ENCODE results near the gene NFATC2IP. TPM values are rescaled to one million over a fixed set of nuclear protein-coding genes. Genes with fewer than 3 reads are reported as not detected.
A peak's percentile ranks its signal among the peaks of the same experiment; 100 is the strongest.

NFATC2IP gene
- total and polyA plus RNA-seq, 9 of the 15 experiments (the other 6 are each of a cell fraction or from before 2014, with no cell fraction given): 15.6 to 106 (median 46.9) TPM

GRCh38 chr16:28925386-28926228, 25.1 kb upstream of the NFATC2IP start (continued):
- no peak for TF ChIP-seq ZNF253 (CRISPR knock-in tag; conservative IDR thresholded peaks at IDR 0.05)
- no peak for TF ChIP-seq CHCHD3 (CRISPR knock-in tag; IDR thresholded peaks at IDR 0.05)
- TF ChIP-seq CAMTA2 (CRISPR knock-in tag; conservative IDR thresholded peaks at IDR 0.05): no peak
- no peak for TF ChIP-seq ILK (tag; IDR thresholded peaks at IDR 0.05; ENCODE audit: borderline replicate concordance, low read depth)
- TF ChIP-seq CEBPZ (IDR thresholded peaks at IDR 0.05; ENCODE audit: borderline replicate concordance, low read depth, low read length): no peak
- TF ChIP-seq GTF2A2 (tag; IDR thresholded peaks at IDR 0.05): no peak
- TF ChIP-seq ZNF280B (CRISPR knock-in tag; IDR thresholded peaks at IDR 0.05): no peak
- peak; percentile 72 for TF ChIP-seq NFIC (IDR thresholded peaks at IDR 0.05)
- no peak for TF ChIP-seq ZNF217 (CRISPR knock-in tag; IDR thresholded peaks at IDR 0.05)
- no peak for TF ChIP-seq ZNF561 (CRISPR knock-in tag; conservative IDR thresholded peaks at IDR 0.05)
- no peak for TF ChIP-seq GTF3C2 (IDR thresholded peaks at IDR 0.05; ENCODE audit: borderline replicate concordance, extremely low read depth, insufficient read length)
- peak; percentile 77; the same call in 1 of the 2 replicates for TF ChIP-seq NFRKB (IDR thresholded peaks at IDR 0.05; ENCODE audit: low read depth)
- peak in 2 of 3 experiments; percentile 41 to 91; a peak in 3 of 6 replicates for TF ChIP-seq ZBTB11 (CRISPR knock-in tag; IDR thresholded peaks at IDR 0.05)
- peak; percentile 83 for TF ChIP-seq GATA2 (CRISPR knock-in tag; IDR thresholded peaks at IDR 0.05)

All from K562 (cell line).